K562 treated with DMSO at 1 percent for 24 hours (cell line): ENCODE results near the gene GOLGA6B. TPM values are rescaled to one million over a fixed set of nuclear protein-coding genes. Genes with fewer than 3 reads are reported as not detected.

Experiments used
- total RNA-seq: library from RNA; unstranded; fragments of 300-600 nt; gene quantifications from 2 replicates; pipeline ENCODE4 v1.2.3, GENCODE V29; 2022; ENCODE audit warnings: low read depth; ENCODE audit not compliant: insufficient read depth

GOLGA6B gene, protein sequence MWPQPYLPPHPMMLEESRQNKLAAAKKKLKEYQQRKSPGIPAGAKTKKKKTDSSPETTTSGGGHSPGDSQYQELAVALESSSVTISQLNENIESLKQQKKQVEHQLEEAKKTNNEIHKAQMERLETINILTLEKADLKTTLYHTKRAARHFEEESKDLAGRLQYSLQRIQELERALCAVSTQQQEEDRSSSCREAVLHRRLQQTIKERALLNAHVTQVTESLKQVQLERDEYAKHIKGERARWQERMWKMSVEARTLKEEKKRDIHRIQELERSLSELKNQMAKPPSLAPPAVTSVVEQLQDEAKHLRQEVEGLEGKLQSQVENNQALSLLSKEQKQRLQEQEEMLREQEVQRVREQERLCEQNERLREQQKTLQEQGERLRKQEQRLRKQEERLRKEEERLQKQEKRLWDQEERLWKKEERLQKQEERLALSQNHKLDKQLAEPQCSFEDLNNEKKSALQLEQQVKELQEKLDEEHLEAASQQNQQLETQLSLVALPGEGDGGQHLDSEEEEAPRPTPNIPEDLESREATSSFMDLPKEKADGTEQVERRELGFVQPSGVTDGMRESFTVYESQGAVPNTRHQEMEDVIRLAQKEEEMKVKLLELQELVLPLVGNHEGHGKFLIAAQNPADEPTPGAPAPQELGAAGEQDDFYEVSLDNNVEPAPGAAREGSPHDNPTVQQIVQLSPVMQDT
- total RNA-seq, result not detected in 2 replicates

DNA sequence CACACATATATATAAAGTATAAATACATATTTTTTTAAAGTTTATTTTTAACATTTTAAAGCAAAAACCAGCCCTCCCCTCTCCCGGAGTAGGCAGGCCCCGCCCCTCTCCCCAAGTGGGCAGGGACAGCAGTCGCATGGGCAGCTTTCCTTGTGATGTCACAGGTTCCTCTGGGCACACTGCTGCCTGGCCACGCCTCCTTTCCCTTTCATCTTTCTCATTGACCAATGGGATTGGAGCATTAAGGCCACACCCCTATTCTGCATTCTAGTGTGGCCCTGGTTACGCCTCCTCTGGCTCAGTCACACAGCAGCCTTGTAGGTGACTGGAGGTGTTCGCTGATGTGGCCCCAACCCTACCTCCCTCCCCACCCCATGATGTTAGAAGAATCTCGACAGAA lies at the start of gene GOLGA6B:
Gene GOLGA6B (plus strand): TSS at position 301 of the 400 bp plus-strand sequence. CDS start 41 bp downstream, at position 342.

GRCh38 chr15:72685925-72686794 lies 31.7 kb downstream of the GOLGA6B start, which contains the start of the genes BBS4 and HIGD2B:
Gene BBS4 (plus strand): TSS chr15:72686207. CDS start chr15:72686228, 21 bp downstream.
Gene HIGD2B (minus strand): TSS chr15:72686182. CDS start chr15:72676374, 9,808 bp downstream.

Other genes starting within 250 kb of the GOLGA6B start
- gene ARIH1, start 180.4 kb upstream of the GOLGA6B start, total RNA-seq, result 19.8 and 33.2 TPM in 2 replicates
- not detected in 2 replicates for gene HIGD2B, start 31.5 kb downstream of the GOLGA6B start, total RNA-seq
- 24.5 and 29.6 TPM in 2 replicates for gene BBS4, start 31.5 kb downstream of the GOLGA6B start, total RNA-seq
- 34.3 and 39.5 TPM in 2 replicates for gene ADPGK, start 129.1 kb downstream of the GOLGA6B start, total RNA-seq